Measurements from ENCODE around the gene PPP6R2.

PPP6R2 gene

DNA sequence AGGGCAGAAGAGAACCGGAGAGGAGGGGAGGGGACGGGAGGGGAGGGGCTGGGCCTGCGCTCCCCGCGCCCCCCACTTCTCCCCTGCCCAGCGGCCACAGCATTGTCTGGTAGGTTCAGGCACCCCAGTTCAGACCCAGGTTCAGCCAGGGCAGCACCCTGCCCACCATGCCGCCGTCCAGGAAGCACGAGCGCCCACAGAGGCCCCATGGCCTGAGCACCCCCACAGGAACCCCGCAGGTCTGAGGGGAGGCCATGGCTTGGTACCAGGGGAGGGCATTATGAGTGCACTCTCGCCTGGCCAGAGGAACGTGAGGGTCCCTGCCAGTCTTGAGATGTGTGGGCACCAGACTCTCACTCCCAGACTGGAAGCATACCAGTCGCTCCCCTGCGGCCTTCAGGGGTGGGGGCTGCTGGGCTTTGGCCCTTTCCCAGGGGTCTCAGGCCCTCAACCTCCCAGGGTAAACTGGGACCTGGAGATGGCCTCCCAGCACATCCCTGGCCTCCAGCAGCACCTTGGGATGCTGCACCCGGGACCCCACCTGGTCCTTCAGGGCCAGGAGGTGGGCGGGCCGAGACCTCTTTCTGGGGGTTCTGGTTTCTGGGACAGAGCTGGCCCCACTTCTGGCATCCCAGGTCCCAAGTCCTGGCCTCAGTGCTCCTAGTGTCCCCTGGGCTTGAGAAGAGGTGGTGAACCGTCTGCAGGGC is 35.1 kb upstream of the PPP6R2 start:
- Histone ChIP-seq H3K4me3 (ENCODE audit: low read depth, low read length) (no peak overlapping the region), H3K27ac (ENCODE audit: low read depth, low read length) (no peak overlapping the region), H3K9ac (ENCODE audit: low read length) (no peak overlapping the region), H3K4me1 (ENCODE audit: control insufficient read depth, insufficient read depth, low read length) (peaks cover 41% of the 10 kb centered on the region), H3K27me3 (ENCODE audit: control insufficient read depth, insufficient read depth, low read length) (no peaks in the 10 kb centered on the region), H3K36me3 (ENCODE audit: control insufficient read depth, insufficient read depth, low read length) (no peaks in the 10 kb centered on the region), H3K9me3 (ENCODE audit: control insufficient read depth, insufficient read depth, low read depth, low read length) (no peaks in the 10 kb centered on the region)

- Histone ChIP-seq H3K27ac (ENCODE audit: low read depth, low read length) (no peak overlapping the region), H3K36me3 (ENCODE audit: control insufficient read depth, insufficient read depth, low read length) (no peaks in the 10 kb centered on the region), H3K27me3 (ENCODE audit: control insufficient read depth, insufficient read depth, low read length) (no peaks in the 10 kb centered on the region), H3K9me3 (ENCODE audit: control insufficient read depth, insufficient read depth, low read depth, low read length) (no peaks in the 10 kb centered on the region), H3K9ac (ENCODE audit: low read length) (no peak overlapping the region), H3K4me3 (ENCODE audit: low read depth, low read length) (no peak overlapping the region), H3K4me1 (ENCODE audit: control insufficient read depth, insufficient read depth, low read length) (peaks cover 36% of the 10 kb centered on the region)
Observed at GRCh38 chr22:50308597-50308935, 34.6 kb upstream of the PPP6R2 start.

DNA sequence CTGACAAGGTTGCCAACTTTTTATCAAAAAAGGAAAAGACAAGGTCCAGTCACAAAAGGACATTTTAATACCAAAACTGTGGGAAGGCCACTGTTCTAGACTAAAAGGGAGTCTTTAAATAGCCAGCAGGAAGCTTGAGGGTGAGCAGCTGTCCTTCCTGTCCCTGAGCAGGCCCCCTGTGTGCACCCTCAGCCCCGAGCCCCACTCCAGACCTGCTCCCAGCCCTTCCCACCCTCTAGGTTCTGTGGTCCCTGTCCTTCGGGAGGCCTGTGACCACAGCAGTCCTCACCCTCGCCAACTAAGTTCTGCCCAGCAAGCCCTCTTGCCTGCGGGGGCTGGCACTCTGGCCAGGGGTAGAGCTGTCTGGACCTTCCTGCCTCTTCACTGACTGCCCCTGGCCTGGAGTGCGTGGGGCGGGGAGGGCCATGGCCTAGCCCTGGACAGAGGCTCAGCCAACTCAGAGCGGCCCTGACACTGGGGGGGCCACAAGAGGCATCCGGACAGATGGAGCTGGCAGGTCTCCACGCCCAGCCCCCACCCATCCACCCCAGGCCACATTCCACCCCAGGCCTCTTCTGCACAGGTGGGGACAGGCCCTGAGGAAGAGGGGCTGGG is 34.0 kb upstream of the PPP6R2 start:
- H3K9ac ChIP-seq (ENCODE audit: low read length) = no peak overlapping the region
- H3K27ac ChIP-seq (ENCODE audit: low read depth, low read length) = no peak overlapping the region
- H3K9me3 ChIP-seq (ENCODE audit: control insufficient read depth, insufficient read depth, low read depth, low read length) = no peaks in the 10 kb centered on the region
- no peaks in the 10 kb centered on the region for H3K36me3 ChIP-seq (ENCODE audit: control insufficient read depth, insufficient read depth, low read length)
- H3K27me3 ChIP-seq (ENCODE audit: control insufficient read depth, insufficient read depth, low read length) = no peaks in the 10 kb centered on the region
- H3K4me1 ChIP-seq (ENCODE audit: control insufficient read depth, insufficient read depth, low read length) = peaks cover 36% of the 10 kb centered on the region
- H3K4me3 ChIP-seq (ENCODE audit: low read depth, low read length) = no peak overlapping the region

DNA sequence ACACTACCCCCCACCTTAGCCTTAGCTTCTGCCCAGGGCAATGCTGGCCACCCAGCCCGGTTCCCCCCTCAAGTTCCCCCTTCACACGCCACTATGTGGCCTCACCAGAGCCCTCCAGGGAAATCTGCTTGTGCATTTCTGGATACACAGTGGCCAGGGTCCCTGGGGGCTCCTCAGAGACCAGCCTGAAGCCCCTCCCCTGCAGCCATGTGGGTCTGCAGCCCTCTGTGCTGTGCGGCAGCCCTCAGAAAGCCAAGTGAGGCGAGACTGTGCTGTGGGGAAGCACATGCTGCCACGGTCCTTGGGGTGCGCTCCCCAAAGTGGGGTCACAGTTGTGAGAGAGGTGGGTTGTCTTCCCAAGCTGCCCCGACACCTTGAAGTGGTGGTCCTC is 33.5 kb upstream of the PPP6R2 start:
- Histone ChIP-seq H3K27me3 (ENCODE audit: control insufficient read depth, insufficient read depth, low read length) (peaks cover 1% of the 10 kb centered on the region; the same call in 1 of the 2 replicates), H3K27ac (ENCODE audit: low read depth, low read length) (no peak overlapping the region), H3K9ac (ENCODE audit: low read length) (no peak overlapping the region), H3K4me3 (ENCODE audit: low read depth, low read length) (no peak overlapping the region), H3K4me1 (ENCODE audit: control insufficient read depth, insufficient read depth, low read length) (peaks cover 37% of the 10 kb centered on the region), H3K9me3 (ENCODE audit: control insufficient read depth, insufficient read depth, low read depth, low read length) (no peaks in the 10 kb centered on the region), H3K36me3 (ENCODE audit: control insufficient read depth, insufficient read depth, low read length) (no peaks in the 10 kb centered on the region)

DNA sequence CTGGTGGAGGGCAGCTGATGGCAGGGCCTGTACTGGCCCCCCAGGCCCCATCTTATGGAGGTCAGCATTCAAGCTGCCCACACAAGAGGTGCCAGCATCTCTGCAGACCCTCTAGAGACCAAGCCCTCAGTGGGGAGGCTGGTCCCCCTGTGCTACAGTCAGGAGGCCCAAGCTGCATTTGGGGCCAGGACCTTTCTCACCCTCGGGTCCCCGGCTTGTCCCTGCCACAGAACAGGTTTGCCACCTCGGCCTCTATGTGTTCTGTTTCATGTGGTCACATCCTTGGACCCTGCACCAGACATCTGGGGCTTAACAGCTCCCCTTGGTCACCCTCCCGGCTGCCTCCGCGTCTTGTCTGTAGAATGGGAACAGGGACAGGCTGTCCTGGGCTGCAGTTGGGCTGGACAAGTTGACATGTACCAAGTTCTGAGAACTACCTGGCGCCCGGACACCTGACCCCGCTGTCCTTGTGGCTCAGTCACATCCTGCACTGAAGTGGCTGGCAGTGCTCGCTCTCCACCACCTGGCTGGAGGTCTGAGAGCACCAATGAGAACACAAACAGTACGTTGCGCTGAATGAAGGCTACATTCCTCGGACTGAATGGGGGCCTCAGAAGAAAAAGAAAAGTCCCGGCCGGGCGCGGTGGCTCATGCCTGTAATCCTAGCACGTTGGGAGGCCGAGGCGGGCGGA is 33.0 kb upstream of the PPP6R2 start:
- Histone ChIP-seq H3K9me3 (ENCODE audit: control insufficient read depth, insufficient read depth, low read depth, low read length) (no peaks in the 10 kb centered on the region), H3K27me3 (ENCODE audit: control insufficient read depth, insufficient read depth, low read length) (peaks cover 7% of the 10 kb centered on the region; the same call in 1 of the 2 replicates), H3K4me3 (ENCODE audit: low read depth, low read length) (no peak overlapping the region), H3K4me1 (ENCODE audit: control insufficient read depth, insufficient read depth, low read length) (peaks cover 35% of the 10 kb centered on the region), H3K36me3 (ENCODE audit: control insufficient read depth, insufficient read depth, low read length) (no peaks in the 10 kb centered on the region), H3K27ac (ENCODE audit: low read depth, low read length) (no peak overlapping the region), H3K9ac (ENCODE audit: low read length) (no peak overlapping the region)

- H3K4me1 ChIP-seq (ENCODE audit: control insufficient read depth, insufficient read depth, low read length) = peaks cover 29% of the 10 kb centered on the region
- H3K9ac ChIP-seq (ENCODE audit: low read length) = no peak overlapping the region
- H3K4me3 ChIP-seq (ENCODE audit: low read depth, low read length) = no peak overlapping the region
- H3K36me3 ChIP-seq (ENCODE audit: control insufficient read depth, insufficient read depth, low read length) = no peaks in the 10 kb centered on the region
- no peaks in the 10 kb centered on the region for H3K9me3 ChIP-seq (ENCODE audit: control insufficient read depth, insufficient read depth, low read depth, low read length)
- no peak overlapping the region for H3K27ac ChIP-seq (ENCODE audit: low read depth, low read length)
- H3K27me3 ChIP-seq (ENCODE audit: control insufficient read depth, insufficient read depth, low read length) = peaks cover 15% of the 10 kb centered on the region; the same call in 1 of the 2 replicates
Observed at GRCh38 chr22:50310949-50311444, 32.1 kb upstream of the PPP6R2 start.

GRCh38 chr22:50311606-50312351 is 31.3 kb upstream of the PPP6R2 start:
- no peak overlapping the region for H3K27ac ChIP-seq (ENCODE audit: low read depth, low read length)
- no peak overlapping the region for H3K4me3 ChIP-seq (ENCODE audit: low read depth, low read length)
- no peaks in the 10 kb centered on the region for H3K9me3 ChIP-seq (ENCODE audit: control insufficient read depth, insufficient read depth, low read depth, low read length)
- no peak overlapping the region for H3K9ac ChIP-seq (ENCODE audit: low read length)
- peaks cover 18% of the 10 kb centered on the region; the same call in 1 of the 2 replicates for H3K27me3 ChIP-seq (ENCODE audit: control insufficient read depth, insufficient read depth, low read length)
- H3K4me1 ChIP-seq (ENCODE audit: control insufficient read depth, insufficient read depth, low read length) = peaks cover 25% of the 10 kb centered on the region
- H3K36me3 ChIP-seq (ENCODE audit: control insufficient read depth, insufficient read depth, low read length) = no peaks in the 10 kb centered on the region

DNA sequence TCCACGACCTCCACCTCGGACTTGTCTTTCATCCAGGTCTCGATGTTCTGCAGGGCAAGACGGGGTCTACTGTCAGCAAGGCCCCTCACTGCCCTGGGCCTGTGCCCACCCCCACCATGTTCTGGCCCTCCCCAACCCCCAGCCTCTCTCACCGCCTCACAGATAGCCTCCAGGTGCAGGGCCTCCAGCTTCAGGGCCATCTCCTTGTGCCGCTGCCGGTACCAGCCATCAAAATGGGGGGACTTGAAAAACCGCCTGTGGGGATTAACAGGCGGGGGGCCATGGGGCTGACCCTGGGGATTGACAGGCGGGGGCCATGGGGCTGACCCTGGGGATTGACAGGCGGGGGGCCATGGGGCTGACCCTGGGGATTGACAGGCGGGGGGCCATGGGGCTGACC is 30.8 kb upstream of the PPP6R2 start:
- Histone ChIP-seq H3K27me3 (ENCODE audit: control insufficient read depth, insufficient read depth, low read length) (peaks cover 18% of the 10 kb centered on the region; the same call in 1 of the 2 replicates), H3K9me3 (ENCODE audit: control insufficient read depth, insufficient read depth, low read depth, low read length) (no peaks in the 10 kb centered on the region), H3K4me3 (ENCODE audit: low read depth, low read length) (no peak overlapping the region), H3K36me3 (ENCODE audit: control insufficient read depth, insufficient read depth, low read length) (no peaks in the 10 kb centered on the region), H3K9ac (ENCODE audit: low read length) (no peak overlapping the region), H3K4me1 (ENCODE audit: control insufficient read depth, insufficient read depth, low read length) (peaks cover 25% of the 10 kb centered on the region), H3K27ac (ENCODE audit: low read depth, low read length) (no peak overlapping the region)

GRCh38 chr22:50313021-50313420 is 30.1 kb upstream of the PPP6R2 start:
- Histone ChIP-seq H3K9me3 (ENCODE audit: control insufficient read depth, insufficient read depth, low read depth, low read length) (no peaks in the 10 kb centered on the region), H3K4me1 (ENCODE audit: control insufficient read depth, insufficient read depth, low read length) (peaks cover 23% of the 10 kb centered on the region), H3K4me3 (ENCODE audit: low read depth, low read length) (no peak overlapping the region), H3K27ac (ENCODE audit: low read depth, low read length) (no peak overlapping the region), H3K27me3 (ENCODE audit: control insufficient read depth, insufficient read depth, low read length) (peaks cover 18% of the 10 kb centered on the region; the same call in 1 of the 2 replicates), H3K36me3 (ENCODE audit: control insufficient read depth, insufficient read depth, low read length) (no peaks in the 10 kb centered on the region), H3K9ac (ENCODE audit: low read length) (no peak overlapping the region)

DNA sequence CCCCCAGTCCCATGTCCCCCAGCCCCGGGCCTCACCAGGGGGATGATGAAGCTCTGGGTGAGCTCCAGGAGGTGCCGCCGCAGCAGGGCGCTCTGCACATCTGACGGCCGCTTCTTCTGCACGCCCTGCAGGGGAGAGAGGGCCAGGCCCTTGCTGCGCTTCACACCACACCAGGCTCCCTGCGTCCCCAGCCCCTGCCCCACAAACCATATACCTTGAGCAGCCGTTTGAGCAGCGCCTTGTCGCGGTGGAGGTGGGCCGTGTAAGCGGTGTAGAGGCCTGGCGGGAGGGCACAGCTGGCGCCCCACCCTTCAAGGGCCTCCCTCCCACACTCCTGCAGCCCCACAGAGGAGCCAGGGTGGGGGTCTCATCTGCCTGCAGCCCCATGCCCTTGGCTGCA is 29.5 kb upstream of the PPP6R2 start:
- H3K9me3 ChIP-seq (ENCODE audit: control insufficient read depth, insufficient read depth, low read depth, low read length) = no peaks in the 10 kb centered on the region
- peaks cover 18% of the 10 kb centered on the region; the same call in 1 of the 2 replicates for H3K27me3 ChIP-seq (ENCODE audit: control insufficient read depth, insufficient read depth, low read length)
- H3K36me3 ChIP-seq (ENCODE audit: control insufficient read depth, insufficient read depth, low read length) = no peaks in the 10 kb centered on the region
- peaks cover 18% of the 10 kb centered on the region for H3K4me1 ChIP-seq (ENCODE audit: control insufficient read depth, insufficient read depth, low read length)
- H3K9ac ChIP-seq (ENCODE audit: low read length) = no peak overlapping the region
- H3K27ac ChIP-seq (ENCODE audit: low read depth, low read length) = no peak overlapping the region
- no peak overlapping the region for H3K4me3 ChIP-seq (ENCODE audit: low read depth, low read length)

Data from HUES6 (cell line).